ENCODE measurements around the gene PLLP.

DNA sequence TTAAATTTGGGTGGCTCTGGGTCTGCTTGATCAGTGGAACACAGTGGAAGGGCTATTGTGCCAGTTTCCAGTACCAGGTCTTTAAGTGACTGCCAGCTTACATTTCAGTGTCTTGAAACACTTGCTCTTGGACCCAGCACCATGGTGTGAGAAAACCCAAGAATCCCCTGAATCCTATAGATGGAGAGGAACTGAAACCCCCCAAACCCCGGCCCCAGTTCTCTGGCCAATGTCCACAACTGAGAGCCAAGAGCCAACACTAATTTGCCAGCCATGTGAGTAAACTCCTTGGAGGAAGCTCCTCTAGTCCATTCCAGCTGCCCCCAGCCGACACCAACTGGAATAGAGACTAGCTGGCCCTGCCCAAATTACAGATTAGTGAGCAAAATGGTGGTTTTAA lies 41.8 kb downstream of the PLLP start:
- TF ChIP-seq, protein P1, sequence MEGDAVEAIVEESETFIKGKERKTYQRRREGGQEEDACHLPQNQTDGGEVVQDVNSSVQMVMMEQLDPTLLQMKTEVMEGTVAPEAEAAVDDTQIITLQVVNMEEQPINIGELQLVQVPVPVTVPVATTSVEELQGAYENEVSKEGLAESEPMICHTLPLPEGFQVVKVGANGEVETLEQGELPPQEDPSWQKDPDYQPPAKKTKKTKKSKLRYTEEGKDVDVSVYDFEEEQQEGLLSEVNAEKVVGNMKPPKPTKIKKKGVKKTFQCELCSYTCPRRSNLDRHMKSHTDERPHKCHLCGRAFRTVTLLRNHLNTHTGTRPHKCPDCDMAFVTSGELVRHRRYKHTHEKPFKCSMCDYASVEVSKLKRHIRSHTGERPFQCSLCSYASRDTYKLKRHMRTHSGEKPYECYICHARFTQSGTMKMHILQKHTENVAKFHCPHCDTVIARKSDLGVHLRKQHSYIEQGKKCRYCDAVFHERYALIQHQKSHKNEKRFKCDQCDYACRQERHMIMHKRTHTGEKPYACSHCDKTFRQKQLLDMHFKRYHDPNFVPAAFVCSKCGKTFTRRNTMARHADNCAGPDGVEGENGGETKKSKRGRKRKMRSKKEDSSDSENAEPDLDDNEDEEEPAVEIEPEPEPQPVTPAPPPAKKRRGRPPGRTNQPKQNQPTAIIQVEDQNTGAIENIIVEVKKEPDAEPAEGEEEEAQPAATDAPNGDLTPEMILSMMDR (IDR thresholded peaks at IDR 0.05), result no peak
- TF ChIP-seq POLR2A (IDR thresholded peaks at IDR 0.05), result no peak
